Stimulated activated CD8-positive, alpha-beta memory T cell treated with anti-CD3 and anti-CD28 coated beads, Interleukin-12 subunit alpha, Interleukin-12 subunit beta, amount 100 ng/mL, for 24 hours (primary cell): ENCODE measurements around the gene ITPKA.

Source experiments
- DNase-seq: peaks from one replicate; pipeline ENCODE4 v3.0.0-alpha.2; 2020; ENCODE audit errors: extremely low read depth

The ITPKA gene

GRCh38 chr15:41511331-41511898, 17.7 kb downstream of the ITPKA start:
- DNase-seq, result no peak

DNA sequence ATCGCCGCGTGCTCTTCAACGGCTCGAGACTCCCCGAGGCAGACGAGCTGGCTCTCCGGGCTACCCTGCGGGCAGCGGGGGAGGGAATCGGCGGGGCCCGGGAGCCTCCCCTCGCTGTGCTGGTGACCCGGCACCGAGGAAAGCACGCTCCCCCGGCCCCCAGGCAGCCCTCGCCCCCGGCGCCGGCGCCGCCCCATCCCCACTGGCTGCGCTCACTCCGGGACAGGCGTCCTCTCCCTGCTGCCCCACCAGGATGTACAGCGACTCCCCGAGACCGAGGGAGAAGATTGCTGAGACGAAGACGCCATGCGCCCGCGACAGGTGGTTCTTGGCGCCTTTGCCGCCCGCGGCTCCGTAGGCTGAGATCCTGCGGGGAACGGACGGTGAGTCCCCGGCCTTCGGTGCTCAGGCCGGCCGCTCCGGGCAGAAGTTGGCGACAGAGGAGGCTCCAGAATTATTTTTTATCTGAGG, 18.3 kb downstream of the ITPKA start:
- no peak for DNase-seq

- no peak for DNase-seq
Measured at GRCh38 chr15:41512512-41512939, 18.9 kb downstream of the ITPKA start.

GRCh38 chr15:41512940-41513505, 19.3 kb downstream of the ITPKA start:
- DNase-seq, result no peak

GRCh38 chr15:41513506-41514227, 20.0 kb downstream of the ITPKA start, which contains the start of gene LTK:
Gene LTK, minus strand, starts transcription at chr15:41513827. Its CDS starts 118 bp downstream, at chr15:41513709.
- DNase-seq, result no peak

DNA sequence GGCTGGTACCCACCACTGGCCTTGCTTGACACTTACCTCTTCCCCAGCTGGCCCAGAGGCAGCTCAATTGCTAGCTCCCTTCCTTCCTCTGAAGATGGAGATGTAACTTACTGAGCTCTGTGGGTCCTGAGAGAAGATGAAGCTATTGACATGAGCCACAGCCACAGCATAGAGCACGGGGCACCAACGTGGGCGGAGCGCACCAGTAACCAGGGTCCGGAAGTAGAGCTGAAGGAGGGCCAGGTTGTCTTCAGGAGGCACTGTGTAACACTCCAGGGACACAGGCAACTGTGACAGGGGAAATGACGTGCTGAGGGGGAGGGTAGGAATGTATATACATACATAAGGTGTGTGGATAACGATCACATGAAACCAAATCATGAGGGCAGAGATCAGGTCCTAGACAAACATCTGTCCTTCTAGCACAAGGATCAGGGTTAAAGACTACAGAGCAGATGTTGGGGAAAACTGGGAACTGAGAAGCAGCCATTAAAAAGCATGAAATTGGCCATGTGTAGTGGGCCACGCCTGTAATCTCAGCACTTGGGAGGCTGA, 24.3 kb downstream of the ITPKA start:
- DNase-seq, result no peak

GRCh38 chr15:41520636-41521035, 27.0 kb downstream of the ITPKA start:
- no peak for DNase-seq

GRCh38 chr15:41521614-41522013, 27.9 kb downstream of the ITPKA start:
- DNase-seq, result no peak

- no peak for DNase-seq
Measured at GRCh38 chr15:41523097-41523496, 29.4 kb downstream of the ITPKA start.

- DNase-seq, result no peak
Measured at GRCh38 chr15:41530363-41530956, 36.8 kb downstream of the ITPKA start.

DNA sequence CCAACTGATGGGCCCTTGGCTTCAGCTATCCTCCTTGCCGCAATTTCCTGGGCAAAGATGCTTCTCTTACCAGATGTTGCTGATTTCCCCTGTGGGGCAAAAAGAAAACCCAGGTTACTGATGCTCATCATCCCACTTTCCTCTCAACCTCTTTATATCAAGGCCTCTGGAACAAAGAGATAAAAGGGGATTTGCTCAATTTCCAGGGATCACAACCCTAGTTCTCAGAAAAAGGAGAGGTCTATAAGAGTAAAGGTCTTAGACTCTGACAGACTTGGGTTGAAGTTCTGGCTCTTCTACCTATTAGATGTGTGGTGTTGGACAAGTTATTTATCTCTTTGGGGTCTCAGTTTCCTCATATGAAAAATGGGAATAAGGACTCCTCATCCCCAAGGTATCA, 41.9 kb downstream of the ITPKA start:
- DNase-seq, result no peak

- no peak for DNase-seq
Measured at GRCh38 chr15:41536866-41537265, 43.2 kb downstream of the ITPKA start.

GRCh38 chr15:41543521-41543870, 49.8 kb downstream of the ITPKA start:
- no peak for DNase-seq

DNA sequence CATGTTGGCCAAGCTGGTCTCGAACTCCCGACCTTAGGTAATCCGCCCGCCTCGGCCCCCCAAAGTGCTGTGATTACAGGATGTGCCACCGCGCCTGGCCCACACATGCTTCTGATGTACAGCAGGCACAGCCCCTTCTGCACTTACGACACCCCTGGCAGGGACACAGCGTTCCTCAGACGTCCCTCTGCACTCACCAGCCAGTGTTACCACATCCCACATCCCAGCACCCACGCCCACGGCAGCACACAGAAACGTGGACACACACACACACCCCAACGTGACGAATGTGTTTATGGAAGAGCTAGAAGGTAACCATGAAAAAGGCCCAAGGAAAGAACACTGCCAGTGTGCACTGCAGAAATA, 51.0 kb downstream of the ITPKA start:
- DNase-seq, result no peak

- no peak for DNase-seq
Measured at GRCh38 chr15:41545218-41545617, 51.5 kb downstream of the ITPKA start.

DNA sequence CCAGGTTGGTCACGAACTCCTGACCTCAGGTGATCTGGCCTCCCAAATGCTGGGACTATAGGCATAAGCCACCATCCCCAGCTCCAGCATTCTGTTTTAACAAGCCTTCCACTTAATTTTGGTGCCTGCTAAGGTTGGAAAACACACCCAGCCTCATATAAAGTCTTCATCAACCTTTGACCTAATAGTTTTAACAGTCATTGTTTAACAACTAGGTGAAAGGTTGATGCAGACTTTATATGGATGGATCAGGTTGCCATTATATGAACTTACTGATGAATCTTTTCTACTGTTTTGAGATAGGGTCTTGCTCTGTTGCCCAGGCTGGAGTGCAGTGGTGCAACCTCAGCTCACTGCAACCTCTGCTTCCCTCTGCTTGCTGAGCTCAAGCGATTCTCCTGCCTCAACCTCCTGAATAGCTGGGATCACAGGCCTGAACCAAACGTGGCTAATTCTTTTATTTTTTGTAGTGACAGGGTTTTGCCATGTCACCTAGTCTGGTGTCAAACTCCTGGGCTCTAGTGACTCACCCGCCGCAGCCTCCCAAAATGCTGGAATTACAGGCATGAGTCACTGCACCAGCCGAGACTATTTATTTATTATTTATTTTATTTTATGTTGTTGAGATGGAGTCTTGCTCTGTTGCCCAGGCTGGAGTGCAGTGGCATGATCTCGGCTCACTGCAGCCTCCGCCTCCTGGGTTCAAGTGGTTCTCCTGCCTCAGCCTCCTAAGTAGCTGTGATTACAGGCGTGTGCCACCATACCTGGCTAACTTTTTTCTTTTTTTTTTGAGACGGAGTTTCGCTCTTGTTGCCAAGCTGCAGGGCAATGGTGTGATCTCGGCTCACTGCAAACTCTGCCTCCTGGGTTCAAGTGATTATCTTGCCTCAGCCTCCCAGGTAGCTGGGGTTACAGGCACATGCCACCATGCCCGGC, 53.4 kb downstream of the ITPKA start:
- DNase-seq, result no peak

DNA sequence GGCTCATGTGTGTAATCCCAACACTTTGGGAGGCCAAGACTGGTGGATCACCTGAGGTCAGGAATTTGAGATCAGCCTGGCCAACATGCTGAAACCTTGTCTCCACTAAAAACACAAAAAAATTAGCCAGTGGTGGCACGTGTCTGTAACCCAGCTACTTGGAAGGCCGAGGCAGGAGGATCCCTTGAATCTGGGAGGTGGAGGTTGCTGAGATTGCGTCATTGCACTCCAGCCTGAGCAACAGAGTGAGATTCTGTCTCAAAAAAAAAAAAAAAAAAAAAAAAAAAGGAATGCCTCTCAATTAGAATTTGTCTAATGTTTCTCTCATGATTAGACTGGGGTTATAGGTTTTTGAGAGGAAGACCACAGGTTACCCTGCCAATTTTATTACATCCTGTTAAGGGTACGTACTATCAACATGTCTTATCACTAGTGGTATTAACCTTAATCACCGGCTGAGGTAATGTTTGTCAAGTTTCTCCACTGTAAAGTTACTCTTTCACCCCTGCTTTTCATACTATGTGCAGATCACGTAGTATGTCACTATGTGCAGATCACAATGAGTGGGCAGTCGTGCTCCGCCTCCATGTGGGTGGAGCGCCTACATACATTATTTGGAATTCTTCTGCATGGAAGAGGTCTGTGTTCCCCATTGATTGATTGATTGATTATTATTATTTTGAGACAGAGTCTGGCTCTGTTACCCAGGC, 56.5 kb downstream of the ITPKA start:
- DNase-seq, result no peak
